IPS-11a (cell line): ENCODE measurements around the gene GRHL1.

Experiments used
- H3K4me3 ChIP-seq: one replicate; pipeline ENCODE4 v1.5.1; 2013; ENCODE audit warnings: low read depth, low read length, control low read depth

Gene GRHL1

GRCh38 chr2:9992427-9993187 lies 41.1 kb downstream of the GRHL1 start:
- no peak overlapping the region for H3K4me3 ChIP-seq

GRCh38 chr2:9993488-9994165 lies 42.1 kb downstream of the GRHL1 start:
- H3K4me3 ChIP-seq, result no peak overlapping the region

- no peak overlapping the region for H3K4me3 ChIP-seq
These were observed 43.0 kb downstream of the GRHL1 start for GRCh38 chr2:9994462-9994861.

GRCh38 chr2:9995059-9995458 lies 43.6 kb downstream of the GRHL1 start:
- no peak overlapping the region for H3K4me3 ChIP-seq

- no peak overlapping the region for H3K4me3 ChIP-seq
These were observed 44.8 kb downstream of the GRHL1 start for GRCh38 chr2:9996321-9996720.

- no peak overlapping the region for H3K4me3 ChIP-seq
These were observed 46.4 kb downstream of the GRHL1 start for GRCh38 chr2:9997936-9998335.

GRCh38 chr2:9998916-9999654 lies 47.6 kb downstream of the GRHL1 start:
- no peak overlapping the region for H3K4me3 ChIP-seq

GRCh38 chr2:9999693-10000092 lies 48.2 kb downstream of the GRHL1 start:
- no peak overlapping the region for H3K4me3 ChIP-seq

GRCh38 chr2:10000541-10000940 lies 49.0 kb downstream of the GRHL1 start:
- no peak overlapping the region for H3K4me3 ChIP-seq

GRCh38 chr2:10001586-10001985 lies 50.1 kb downstream of the GRHL1 start:
- no peak overlapping the region for H3K4me3 ChIP-seq

- no peak overlapping the region for H3K4me3 ChIP-seq
These were observed 50.6 kb downstream of the GRHL1 start for GRCh38 chr2:10002109-10002508.

GRCh38 chr2:10002681-10003080 lies 51.2 kb downstream of the GRHL1 start:
- no peak overlapping the region for H3K4me3 ChIP-seq

- no peak overlapping the region for H3K4me3 ChIP-seq
These were observed 52.0 kb downstream of the GRHL1 start for GRCh38 chr2:10003206-10004125.

GRCh38 chr2:10004401-10004800 lies 52.9 kb downstream of the GRHL1 start:
- no peak overlapping the region for H3K4me3 ChIP-seq

GRCh38 chr2:10004836-10005235 lies 53.3 kb downstream of the GRHL1 start:
- H3K4me3 ChIP-seq, result no peak overlapping the region

- H3K4me3 ChIP-seq, result no peak overlapping the region
These were observed 54.2 kb downstream of the GRHL1 start for GRCh38 chr2:10005461-10006235.

GRCh38 chr2:10006236-10007161 lies 55.0 kb downstream of the GRHL1 start:
- no peak overlapping the region for H3K4me3 ChIP-seq

GRCh38 chr2:10007435-10007834 lies 55.9 kb downstream of the GRHL1 start:
- H3K4me3 ChIP-seq, result no peak overlapping the region
